ENCODE results near the gene GPD2. TPM values are rescaled to one million over a fixed set of nuclear protein-coding genes. Genes with fewer than 3 reads are reported as not detected.

GPD2 gene
- total and polyA plus RNA-seq, 2 of the 13 experiments (the other 11 are each of a cell fraction or from before 2014, with no cell fraction given): not detected

DNA sequence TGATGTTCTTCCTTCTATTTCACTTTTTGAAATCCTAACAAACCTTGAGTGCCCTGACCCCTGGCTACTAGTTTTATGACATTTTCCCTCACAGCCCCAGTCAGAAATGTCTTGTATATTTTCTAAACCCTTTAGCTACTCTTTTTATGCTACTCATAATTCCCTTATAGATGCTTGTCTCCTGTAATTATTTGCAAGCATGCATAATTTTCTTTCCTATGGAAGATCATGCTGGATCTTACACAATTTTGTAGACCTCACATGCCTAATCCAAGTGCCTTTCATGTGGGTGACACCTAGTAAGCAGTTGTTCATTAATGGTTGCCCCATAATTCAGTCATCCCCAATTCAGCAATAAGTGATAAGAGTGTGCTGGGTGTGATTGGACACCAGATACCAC is 6.9 kb downstream of the GPD2 start:
- Histone ChIP-seq H3K9ac (ENCODE audit: insufficient read depth, low read depth, low read length) (no peak overlapping the region), H3K9me3 (ENCODE audit: low read length) (no peaks in the 10 kb centered on the region), H3K4me2 (ENCODE audit: low read depth, low read length) (no peak overlapping the region), H3K27me3 (ENCODE audit: control insufficient read depth in 1 of 2, insufficient read depth in 2 of 2, low read length in 2 of 2) (no peaks in the 10 kb centered on the region; a peak in 1 of 5 replicates), H3K79me2 (ENCODE audit: insufficient read depth, low read length) (no peaks in the 10 kb centered on the region), H2AFZ (ENCODE audit: low read length) (no peak overlapping the region), H3K36me3 (replicated peaks in 1 of 2; ENCODE audit: control insufficient read depth in 1 of 2, insufficient read depth in 2 of 2, low read length in 2 of 2) (no peaks in the 10 kb centered on the region), H3K4me1 (ENCODE audit: insufficient read depth, low read length) (no peaks in the 10 kb centered on the region), H3K4me3 (replicated peaks in 1 of 3; ENCODE audit: insufficient read depth in 1 of 3, low read depth in 2 of 3, low read length in 3 of 3) (no peak overlapping the region), H4K20me1 (ENCODE audit: insufficient read depth, low read length) (no peaks in the 10 kb centered on the region), H3K27ac (ENCODE audit: extremely low read length, insufficient read depth, low read length) (no peak overlapping the region)
- POLR2A ChIA-PET: no interaction called here
- in situ Hi-C loops (cut with HindIII; ENCODE audit: extremely low pct_ligation_motif_present, low pct_unique_long_range_greater_than_20kb) (no loop called here), intact Hi-C loops (cut with micrococcal nuclease; ENCODE audit: unreplicated experiment) (no loop called here)
- TF ChIP-seq ZNF264 (CRISPR knock-in tag; IDR thresholded peaks at IDR 0.05) (no peak), MAFK (conservative IDR thresholded peaks at IDR 0.05 in 1 of 2, IDR thresholded peaks at IDR 0.05 in 1 of 2; ENCODE audit: low read length in 2 of 2) (peak; percentile 39 to 56; a peak in 3 of 4 replicates), ZNF451 (CRISPR knock-in tag; IDR thresholded peaks at IDR 0.05) (no peak), MAFF (IDR thresholded peaks at IDR 0.05; ENCODE audit: low read depth, low read length) (peak; percentile 46; the same call in 1 of the 2 replicates), ZNF792 (CRISPR knock-in tag; IDR thresholded peaks at IDR 0.05) (no peak)
- BruUV-seq (replicated peaks): no TSS peak
- DNase-seq (ENCODE audit: low spot score): no peak
- no peak for FAIRE-seq
- ATAC-seq: no peak
- CTCF ChIA-PET (ENCODE audit: low intra/inter-chr PET ratio, low total read pairs): no interaction called here

DNA sequence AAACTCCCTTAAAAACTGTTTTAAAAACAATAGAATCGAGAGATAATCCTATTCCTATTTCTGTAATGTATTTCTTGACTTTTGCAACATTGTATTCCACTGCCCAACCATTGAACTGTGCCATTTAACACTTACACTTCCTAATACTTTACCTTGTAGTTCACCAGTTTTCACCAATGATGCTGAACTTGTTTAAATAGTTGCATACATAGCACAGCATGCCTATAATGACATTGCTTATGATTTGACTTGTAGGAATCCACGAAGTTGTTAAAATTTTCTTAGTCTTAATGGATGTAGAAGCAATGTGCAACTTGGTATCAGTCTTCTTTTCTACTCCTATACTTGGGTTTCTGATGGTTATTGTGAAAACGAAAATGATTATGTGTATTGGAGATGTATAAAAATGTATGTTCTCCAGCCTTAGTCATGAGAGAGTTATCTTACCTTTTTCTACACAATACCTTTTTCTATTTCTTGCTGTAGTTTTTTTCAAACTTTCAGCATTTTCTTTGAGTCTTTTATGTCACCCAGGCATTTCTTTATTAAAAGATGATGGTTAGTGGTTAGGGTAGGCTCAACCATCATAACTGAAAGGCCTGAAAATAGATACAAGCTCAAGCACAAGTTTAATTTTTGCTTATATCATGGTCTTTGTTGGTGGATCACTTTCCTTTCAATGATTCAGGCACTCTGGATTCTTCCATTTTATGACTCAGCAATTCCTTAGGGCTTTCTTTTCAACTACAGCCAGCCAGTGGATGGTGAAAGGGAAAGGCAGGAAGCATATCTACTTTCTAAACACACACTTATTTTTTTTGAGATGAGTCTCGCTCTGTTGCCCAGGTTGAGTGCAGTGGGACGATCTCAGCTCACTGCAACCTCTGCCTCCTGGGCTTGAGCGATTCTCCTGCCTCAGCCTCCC is 9.4 kb downstream of the GPD2 start:
- Histone ChIP-seq H3K79me2 (ENCODE audit: insufficient read depth, low read length) (no peaks in the 10 kb centered on the region), H3K4me1 (ENCODE audit: insufficient read depth, low read length) (no peaks in the 10 kb centered on the region), H2AFZ (ENCODE audit: low read length) (no peak overlapping the region), H3K9ac (ENCODE audit: insufficient read depth, low read depth, low read length) (no peak overlapping the region), H3K4me2 (ENCODE audit: low read depth, low read length) (no peak overlapping the region), H3K4me3 (replicated peaks in 1 of 3; ENCODE audit: insufficient read depth in 1 of 3, low read depth in 2 of 3, low read length in 3 of 3) (no peak overlapping the region), H3K27ac (ENCODE audit: extremely low read length, insufficient read depth, low read length) (no peak overlapping the region), H3K36me3 (replicated peaks in 1 of 2; ENCODE audit: control insufficient read depth in 1 of 2, insufficient read depth in 2 of 2, low read length in 2 of 2) (no peaks in the 10 kb centered on the region), H3K27me3 (ENCODE audit: control insufficient read depth in 1 of 2, insufficient read depth in 2 of 2, low read length in 2 of 2) (no peaks in the 10 kb centered on the region; a peak in 1 of 5 replicates), H4K20me1 (ENCODE audit: insufficient read depth, low read length) (no peaks in the 10 kb centered on the region), H3K9me3 (ENCODE audit: low read length) (no peaks in the 10 kb centered on the region)
- in situ Hi-C loops (cut with HindIII; ENCODE audit: extremely low pct_ligation_motif_present, low pct_unique_long_range_greater_than_20kb): no loop called here
- peak; percentile 4 for FAIRE-seq
- CTCF ChIA-PET (ENCODE audit: low intra/inter-chr PET ratio, low total read pairs): no interaction called here
- WGBS (ENCODE audit: low lambda C conversion rate): 12% methylated on average over 6 of the region's 6 CpGs
- intact Hi-C loops (cut with micrococcal nuclease; ENCODE audit: unreplicated experiment): no loop called here
- BruUV-seq (replicated peaks): no TSS peak
- ATAC-seq: no peak
- DNase-seq (ENCODE audit: low spot score): no peak
- POLR2A ChIA-PET: no interaction called here
- TF ChIP-seq MAFK (conservative IDR thresholded peaks at IDR 0.05 in 1 of 2, IDR thresholded peaks at IDR 0.05 in 1 of 2; ENCODE audit: low read length in 2 of 2) (peak; percentile 67 to 71), IKZF1 (IDR thresholded peaks at IDR 0.05) (no peak), MAFF (IDR thresholded peaks at IDR 0.05; ENCODE audit: low read depth, low read length) (peak; percentile 54), HNRNPK (IDR thresholded peaks at IDR 0.05; ENCODE audit: low read depth, low read length, poor library complexity, severe bottlenecking) (no peak), NFE2L2 (IDR thresholded peaks at IDR 0.05; ENCODE audit: low read length) (peak; percentile 70; the same call in 1 of the 2 replicates), NFKB2 (CRISPR knock-in tag; IDR thresholded peaks at IDR 0.05; ENCODE audit: borderline replicate concordance) (no peak), ZNF101 (CRISPR knock-in tag; IDR thresholded peaks at IDR 0.05; ENCODE audit: borderline replicate concordance, low read depth) (no peak)
- TF ChIP-seq, protein P1, sequence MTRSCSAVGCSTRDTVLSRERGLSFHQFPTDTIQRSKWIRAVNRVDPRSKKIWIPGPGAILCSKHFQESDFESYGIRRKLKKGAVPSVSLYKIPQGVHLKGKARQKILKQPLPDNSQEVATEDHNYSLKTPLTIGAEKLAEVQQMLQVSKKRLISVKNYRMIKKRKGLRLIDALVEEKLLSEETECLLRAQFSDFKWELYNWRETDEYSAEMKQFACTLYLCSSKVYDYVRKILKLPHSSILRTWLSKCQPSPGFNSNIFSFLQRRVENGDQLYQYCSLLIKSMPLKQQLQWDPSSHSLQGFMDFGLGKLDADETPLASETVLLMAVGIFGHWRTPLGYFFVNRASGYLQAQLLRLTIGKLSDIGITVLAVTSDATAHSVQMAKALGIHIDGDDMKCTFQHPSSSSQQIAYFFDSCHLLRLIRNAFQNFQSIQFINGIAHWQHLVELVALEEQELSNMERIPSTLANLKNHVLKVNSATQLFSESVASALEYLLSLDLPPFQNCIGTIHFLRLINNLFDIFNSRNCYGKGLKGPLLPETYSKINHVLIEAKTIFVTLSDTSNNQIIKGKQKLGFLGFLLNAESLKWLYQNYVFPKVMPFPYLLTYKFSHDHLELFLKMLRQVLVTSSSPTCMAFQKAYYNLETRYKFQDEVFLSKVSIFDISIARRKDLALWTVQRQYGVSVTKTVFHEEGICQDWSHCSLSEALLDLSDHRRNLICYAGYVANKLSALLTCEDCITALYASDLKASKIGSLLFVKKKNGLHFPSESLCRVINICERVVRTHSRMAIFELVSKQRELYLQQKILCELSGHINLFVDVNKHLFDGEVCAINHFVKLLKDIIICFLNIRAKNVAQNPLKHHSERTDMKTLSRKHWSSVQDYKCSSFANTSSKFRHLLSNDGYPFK (CRISPR knock-in tag; IDR thresholded peaks at IDR 0.05; ENCODE audit: borderline replicate concordance): no peak
- TF ChIP-seq, protein P2, sequence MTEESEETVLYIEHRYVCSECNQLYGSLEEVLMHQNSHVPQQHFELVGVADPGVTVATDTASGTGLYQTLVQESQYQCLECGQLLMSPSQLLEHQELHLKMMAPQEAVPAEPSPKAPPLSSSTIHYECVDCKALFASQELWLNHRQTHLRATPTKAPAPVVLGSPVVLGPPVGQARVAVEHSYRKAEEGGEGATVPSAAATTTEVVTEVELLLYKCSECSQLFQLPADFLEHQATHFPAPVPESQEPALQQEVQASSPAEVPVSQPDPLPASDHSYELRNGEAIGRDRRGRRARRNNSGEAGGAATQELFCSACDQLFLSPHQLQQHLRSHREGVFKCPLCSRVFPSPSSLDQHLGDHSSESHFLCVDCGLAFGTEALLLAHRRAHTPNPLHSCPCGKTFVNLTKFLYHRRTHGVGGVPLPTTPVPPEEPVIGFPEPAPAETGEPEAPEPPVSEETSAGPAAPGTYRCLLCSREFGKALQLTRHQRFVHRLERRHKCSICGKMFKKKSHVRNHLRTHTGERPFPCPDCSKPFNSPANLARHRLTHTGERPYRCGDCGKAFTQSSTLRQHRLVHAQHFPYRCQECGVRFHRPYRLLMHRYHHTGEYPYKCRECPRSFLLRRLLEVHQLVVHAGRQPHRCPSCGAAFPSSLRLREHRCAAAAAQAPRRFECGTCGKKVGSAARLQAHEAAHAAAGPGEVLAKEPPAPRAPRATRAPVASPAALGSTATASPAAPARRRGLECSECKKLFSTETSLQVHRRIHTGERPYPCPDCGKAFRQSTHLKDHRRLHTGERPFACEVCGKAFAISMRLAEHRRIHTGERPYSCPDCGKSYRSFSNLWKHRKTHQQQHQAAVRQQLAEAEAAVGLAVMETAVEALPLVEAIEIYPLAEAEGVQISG (CRISPR knock-in tag; IDR thresholded peaks at IDR 0.05): no peak
